ENCODE measurements around the gene CDC73.

GRCh38 chr1:193144999-193145398 is 23.2 kb downstream of the CDC73 start:
- TF ChIP-seq CTCF (IDR thresholded peaks at IDR 0.05), result no peak
- TF ChIP-seq EP300 (IDR thresholded peaks at IDR 0.05), result no peak
- no peak for TF ChIP-seq POLR2A (IDR thresholded peaks at IDR 0.05; ENCODE audit: low read depth)
